Right cardiac atrium (tissue), 5 donors: ENCODE measurements around the gene RAB35. TPM values are rescaled to one million over a fixed set of nuclear protein-coding genes. Genes with fewer than 3 reads are reported as not detected.

Experiments
- ATAC-seq, 2 donors: fragments of 200-7000 bp; cut with Tn5 transposase; one replicate each; pipeline versions ENCODE4 v1.8.0 to v1.9.1; 2020; ENCODE audit warnings: moderate library complexity in 2 of 2, mild to moderate bottlenecking in 1 of 2
- DNase-seq, 3 donors: peaks; one replicate each; pipeline ENCODE4 v3.0.0-alpha.2; 2020
- H3K27ac ChIP-seq: one replicate; pipeline ENCODE4 v1.5.1; 2013; ENCODE audit warnings: mild to moderate bottlenecking, low read length, control low read depth, moderate library complexity
- H3K27me3 ChIP-seq: one replicate; pipeline ENCODE4 v1.6.1; 2013; ENCODE audit not compliant: control insufficient read depth, insufficient read depth
- H3K4me1 ChIP-seq: one replicate; pipeline ENCODE4 v1.6.1; 2013; ENCODE audit warnings: low read length; ENCODE audit not compliant: control insufficient read depth, insufficient read depth
- H3K4me3 ChIP-seq: one replicate; pipeline ENCODE4 v1.5.1; 2013; ENCODE audit warnings: low read length, control low read depth
- H3K9me3 ChIP-seq: one replicate; pipeline ENCODE4 v1.6.1; 2013; ENCODE audit warnings: low read length; ENCODE audit not compliant: control insufficient read depth
- WGBS: extraction: QIAGEN DNeasy Blood & Tissue Kit; methylation state at CpG from one replicate; pipeline ENCODE4 v1.1.7; 2013; 5-methylcytosine and 5-hydroxymethylcytosine counted together
- intact Hi-C, 4 donors: fragments of 100-400 bp; cut with DNase I; formaldehyde crosslinking; loops; one replicate each; pipeline versions ENCODE4 v1.11.0 to v1.14.0; 2022 to 2023
- polyA plus RNA-seq: library from polyadenylated mRNA; stranded (reverse); fragments of 200-250 nt; gene quantifications from one replicate; pipeline ENCODE4 v1.2.3, GENCODE V29; 2013
- total RNA-seq, 4 donors: library from RNA; stranded (reverse); fragmentation: NEBNext Ultra II Directional; extraction: Animal tissue kit (Norgen Biotek cat#: 25700); gene quantifications; one replicate each; pipeline ENCODE4 v1.2.1, GENCODE V29; 2021
- donor health status: healthy with polysubstance abuse.
- donor health status: DM: no; HTN: yes; CAD: no.
- donor health status: DM: no; HTN: no; CAD: no.
- donor health status: DM: no; HTN: yes; CAD: no; lungs with severe emphysema.
- donor health status: DM: yes; HTN: yes; CAD: no.

The RAB35 gene
- total and polyA plus RNA-seq, 5 donors = 20.1 to 32.0 (median 25.1) TPM

GRCh38 chr12:120093592-120094355, 22.8 kb downstream of the RAB35 start:
- WGBS = 57% methylated on average over 17 of the region's 17 CpGs
- no peak overlapping the region for H3K4me3 ChIP-seq
- no peaks in the 10 kb centered on the region for H3K9me3 ChIP-seq
- H3K27me3 ChIP-seq = no peaks in the 10 kb centered on the region
- no peaks in the 10 kb centered on the region for H3K4me1 ChIP-seq
- H3K27ac ChIP-seq = no peak overlapping the region
- intact Hi-C loops = no loop called here
- ATAC-seq = peak in 1 of 2 donors; percentile 4
- peak in 2 of 3 donors; percentile 67 to 71 for DNase-seq

DNA sequence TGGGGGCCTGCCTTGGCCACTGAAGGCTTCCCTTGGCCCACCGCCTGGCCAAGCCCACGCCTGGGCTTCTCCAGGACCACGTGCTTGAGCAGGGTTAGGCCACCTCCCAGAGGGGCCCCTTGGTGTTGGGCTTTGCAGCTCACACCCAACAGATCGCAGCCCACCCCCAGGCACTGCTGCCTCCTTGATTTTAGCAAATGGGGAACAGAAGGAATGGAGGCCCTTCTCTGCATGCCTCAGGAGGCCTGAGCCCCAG, 23.3 kb downstream of the RAB35 start:
- intact Hi-C loops = no loop called here
- Histone ChIP-seq H3K9me3 (no peaks in the 10 kb centered on the region), H3K27me3 (no peaks in the 10 kb centered on the region), H3K4me3 (no peak overlapping the region), H3K4me1 (no peaks in the 10 kb centered on the region), H3K27ac (no peak overlapping the region)
- WGBS = 60% methylated on average over 4 of the region's 4 CpGs
- ATAC-seq (peak in 1 of 2 donors; percentile 5), DNase-seq (peak in 1 of 3 donors; percentile 35)

GRCh38 chr12:120092551-120093335, 23.8 kb downstream of the RAB35 start:
- H3K27me3 ChIP-seq = no peaks in the 10 kb centered on the region
- no peak overlapping the region for H3K27ac ChIP-seq
- no peak overlapping the region for H3K4me3 ChIP-seq
- ATAC-seq (peak in 1 of 2 donors; percentile 5), DNase-seq (peak in 1 of 3 donors; percentile 54)
- H3K9me3 ChIP-seq = no peaks in the 10 kb centered on the region
- intact Hi-C loops = no loop called here
- WGBS = 84% methylated on average over 23 of the region's 23 CpGs
- no peaks in the 10 kb centered on the region for H3K4me1 ChIP-seq

- DNase-seq = peak in 1 of 3 donors; percentile 49
- H3K27ac ChIP-seq = no peak overlapping the region
- H3K4me3 ChIP-seq = no peak overlapping the region
- ATAC-seq = no peak
- intact Hi-C loops = no loop called here
- no peaks in the 10 kb centered on the region for H3K27me3 ChIP-seq
- no peaks in the 10 kb centered on the region for H3K4me1 ChIP-seq
- H3K9me3 ChIP-seq = no peaks in the 10 kb centered on the region
- WGBS = 78% methylated on average over 12 of the region's 12 CpGs
Measured at GRCh38 chr12:120091371-120092090, 25.0 kb downstream of the RAB35 start.

DNA sequence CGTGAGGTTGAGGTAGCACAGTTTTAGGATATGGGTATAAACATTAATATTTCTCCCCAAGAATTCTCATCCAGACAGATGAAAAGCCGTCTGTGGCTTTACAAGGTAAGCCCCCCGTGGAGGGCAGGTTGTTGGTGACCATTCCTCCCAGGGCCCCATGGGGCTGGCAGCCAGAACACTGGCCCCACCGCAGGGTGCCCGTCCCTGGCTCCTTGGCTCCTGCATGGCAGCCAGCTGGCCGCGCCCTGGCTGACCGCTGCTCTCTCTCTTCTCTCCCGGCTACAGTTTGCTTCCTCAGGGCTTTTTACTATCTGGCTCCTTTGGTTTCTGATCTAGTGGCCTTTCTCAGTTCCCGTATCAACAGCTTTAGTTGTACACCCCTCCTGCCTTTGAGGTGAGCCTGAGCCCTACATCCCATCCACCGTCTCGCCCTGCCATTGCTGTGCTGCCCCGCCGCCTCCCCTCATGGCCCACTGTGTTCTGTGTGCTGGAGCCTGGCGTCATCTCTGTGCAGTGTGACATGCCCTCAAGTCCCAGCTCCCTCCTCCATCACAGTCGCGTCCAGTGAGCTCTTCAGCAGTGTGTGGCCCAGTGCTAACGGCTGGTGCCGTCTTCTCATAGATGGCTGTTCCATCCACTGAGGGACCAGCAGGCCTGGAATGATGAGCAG, 25.8 kb downstream of the RAB35 start:
- intact Hi-C loops = no loop called here
- H3K9me3 ChIP-seq = no peaks in the 10 kb centered on the region
- no peaks in the 10 kb centered on the region for H3K4me1 ChIP-seq
- no peak overlapping the region for H3K27ac ChIP-seq
- peak in 1 of 3 donors; percentile 44 for DNase-seq
- ATAC-seq = no peak
- no peaks in the 10 kb centered on the region for H3K27me3 ChIP-seq
- WGBS = 84% methylated on average over 19 of the region's 19 CpGs
- no peak overlapping the region for H3K4me3 ChIP-seq

GRCh38 chr12:120090206-120090605, 26.3 kb downstream of the RAB35 start:
- intact Hi-C loops = no loop called here
- ATAC-seq (no peak), DNase-seq (peak in 1 of 3 donors; percentile 21)
- H3K4me3 ChIP-seq = no peak overlapping the region
- no peaks in the 10 kb centered on the region for H3K9me3 ChIP-seq
- H3K27ac ChIP-seq = no peak overlapping the region
- no peaks in the 10 kb centered on the region for H3K27me3 ChIP-seq
- WGBS = 72% methylated on average over 3 of the region's 3 CpGs
- H3K4me1 ChIP-seq = no peaks in the 10 kb centered on the region

GRCh38 chr12:120089796-120090195, 26.8 kb downstream of the RAB35 start:
- Histone ChIP-seq H3K4me3 (no peak overlapping the region), H3K9me3 (no peaks in the 10 kb centered on the region), H3K27ac (no peak overlapping the region), H3K27me3 (no peaks in the 10 kb centered on the region), H3K4me1 (no peaks in the 10 kb centered on the region)
- DNase-seq (peak in 1 of 3 donors; percentile 6), ATAC-seq (no peak)
- intact Hi-C loops = no loop called here
- 83% methylated on average over 2 of the region's 2 CpGs for WGBS

- ATAC-seq (no peak), DNase-seq (peak in 1 of 3 donors; percentile 1)
- no peak overlapping the region for H3K27ac ChIP-seq
- 23% methylated on average over 8 of the region's 8 CpGs for WGBS
- H3K27me3 ChIP-seq = no peaks in the 10 kb centered on the region
- H3K4me1 ChIP-seq = no peaks in the 10 kb centered on the region
- intact Hi-C loops = no loop called here
- H3K9me3 ChIP-seq = no peaks in the 10 kb centered on the region
- H3K4me3 ChIP-seq = no peak overlapping the region
Measured at GRCh38 chr12:120089105-120089504, 27.4 kb downstream of the RAB35 start.

GRCh38 chr12:120086801-120087621, 29.5 kb downstream of the RAB35 start:
- ATAC-seq (peak; percentile 98), DNase-seq (peak; percentile 99 to 100 (median 99))
- H3K4me3 ChIP-seq = peak overlapping the region; percentile 32
- H3K27ac ChIP-seq = peak overlapping the region; percentile 54
- H3K9me3 ChIP-seq = no peaks in the 10 kb centered on the region
- H3K27me3 ChIP-seq = no peaks in the 10 kb centered on the region
- intact Hi-C loops = no loop called here
- H3K4me1 ChIP-seq = no peaks in the 10 kb centered on the region
- WGBS = under 1% methylated on average over 55 of the region's 55 CpGs
